HCT116 (cell line): ENCODE data around the gene IL1R2. TPM values are rescaled to one million over a fixed set of nuclear protein-coding genes. Genes with fewer than 3 reads are reported as not detected.

Experiments used
- ATAC-seq: fragments of 200-7000 bp; cut with Tn5 transposase; 2 replicates; pipeline ENCODE4 v1.9.1; 2020; ENCODE audit warnings: mild to moderate bottlenecking, moderate library complexity
- BruUV-seq: library from RNA; stranded (reverse); fragments of 400-500 nt; replicated peaks from 2 replicates; lab custom pipeline; 2021; lab: Mats Ljungman, UMichigan
- CTCF ChIA-PET: fragments of 300-600 bp; sonication (Branson Sonifier 250); formaldehyde crosslinking; loops from one replicate; lab custom pipeline; 2021; ENCODE audit warnings: antibody characterized with exemption; lab: Charles Lee
- POLR2A ChIA-PET: fragments of 300-600, 350-600 bp; sonication (Branson Sonifier 250); formaldehyde crosslinking; loops from one replicate; lab custom pipeline; 2021; ENCODE audit warnings: antibody characterized with exemption; lab: Charles Lee
- RAD21 ChIA-PET, 2 experiments: fragments of 300-600 bp; sonication (Branson Sonifier 250); formaldehyde crosslinking; loops; one replicate each; lab custom pipeline; 2023; ENCODE audit warnings: low total read pairs in 2 of 2; ENCODE audit not compliant: uncharacterized antibody in 2 of 2, unreplicated experiment in 2 of 2, low non-redundant PET in 1 of 2; lab: Charles Lee
- DNase-seq: peaks from one replicate; pipeline ENCODE4 v3.0.0-alpha.2; 2010; ENCODE audit warnings: low read depth, low spot score
- H2AFZ ChIP-seq: fragments of 200-600 bp; shearing (Covaris generic), sonication (generic); 2 replicates; pipeline ENCODE4 v1.6.1; 2017; ENCODE audit warnings: low read depth, mixed run types, mixed read lengths, antibody characterized with exemption, low read length; ENCODE audit not compliant: poor library complexity, severe bottlenecking
- H3K27ac ChIP-seq: 2 replicates; pipeline ENCODE4 v1.5.1; 2012; ENCODE audit warnings: low read depth, low read length
- H3K27me3 ChIP-seq: fragments of 200-600 bp; sonication (generic); 2 replicates; pipeline ENCODE4 v1.6.1; 2016; ENCODE audit warnings: mixed run types, low read length, mixed read lengths; ENCODE audit not compliant: insufficient read depth
- H3K36me3 ChIP-seq, 2 experiments: fragments of 200-500 bp in 1 of 2; fragments of 200-600 bp in 1 of 2; sonication (Bioruptor generic) in 1 of 2; sonication (generic) in 1 of 2; 2 replicates each; pipeline versions ENCODE4 v1.5.1 to v1.6.1; 2014 to 2016; ENCODE audit warnings: low read length in 2 of 2, inconsistent platforms in 1 of 2, mixed read lengths in 1 of 2, mixed run types in 1 of 2; ENCODE audit not compliant: insufficient read depth in 2 of 2, control insufficient read depth in 1 of 2
- H3K4me1 ChIP-seq, 2 experiments: fragments of 200-600 bp in 1 of 2; sonication (generic) in 1 of 2; 2 replicates each; pipeline versions ENCODE4 v1.5.1 to v1.6.1; 2012 to 2017; ENCODE audit warnings: low read length in 2 of 2, inconsistent platforms in 1 of 2, mild to moderate bottlenecking in 1 of 2, mixed read lengths in 1 of 2, mixed run types in 1 of 2, moderate library complexity in 1 of 2; ENCODE audit not compliant: insufficient read depth in 2 of 2, control insufficient read depth in 1 of 2
- H3K4me2 ChIP-seq: fragments of 200-600 bp; sonication (generic); 2 replicates; pipeline ENCODE4 v1.6.1; 2017; ENCODE audit warnings: mixed run types, low read length, mixed read lengths
- H3K4me3 ChIP-seq, 2 experiments: fragments of 200-600 bp in 1 of 2; sonication (generic) in 1 of 2; replicated peaks in 1 of 2; 2 replicates each; pipeline ENCODE4 v1.5.1; 2011 to 2016; ENCODE audit warnings: low read length in 2 of 2, control low read depth in 1 of 2, low read depth in 1 of 2, mild to moderate bottlenecking in 1 of 2, mixed read lengths in 1 of 2, mixed run types in 1 of 2
- H3K79me2 ChIP-seq: fragments of 200-600 bp; sonication (generic); 2 replicates; pipeline ENCODE4 v1.6.1; 2017; ENCODE audit warnings: mild to moderate bottlenecking, mixed run types, low read length, moderate library complexity, mixed read lengths; ENCODE audit not compliant: insufficient read depth
- H3K9ac ChIP-seq: fragments of 200-600 bp; sonication (generic); 2 replicates; pipeline ENCODE4 v1.6.1; 2016; ENCODE audit warnings: low read length, mixed read lengths
- H3K9me2 ChIP-seq: fragments of 200-600 bp; sonication (generic), shearing (Covaris generic); 2 replicates; pipeline ENCODE4 v1.6.1; 2017; ENCODE audit warnings: mixed run types, mild to moderate bottlenecking, moderate library complexity; ENCODE audit not compliant: insufficient read depth
- H3K9me3 ChIP-seq, 2 experiments: fragments of 200-500 bp in 1 of 2; fragments of 200-600 bp in 1 of 2; sonication (Bioruptor generic) in 1 of 2; sonication (generic) in 1 of 2; 2 replicates each; pipeline ENCODE4 v1.6.1; 2014 to 2017; ENCODE audit warnings: low read length in 2 of 2, mixed read lengths in 2 of 2, inconsistent platforms in 1 of 2, low read depth in 1 of 2, mild to moderate bottlenecking in 1 of 2, mixed run types in 1 of 2, moderate library complexity in 1 of 2; ENCODE audit not compliant: control insufficient read depth in 1 of 2, insufficient read depth in 1 of 2
- H4K20me1 ChIP-seq: fragments of 200-600 bp; sonication (generic), shearing (Covaris generic); 2 replicates; pipeline ENCODE4 v1.6.1; 2017; ENCODE audit warnings: mixed run types, mild to moderate bottlenecking, moderate library complexity; ENCODE audit not compliant: insufficient read depth
- ATF3 ChIP-seq: IDR thresholded peaks from 2 replicates; pipeline ENCODE4 v1.6.1; 2012
- CEBPB ChIP-seq: IDR thresholded peaks from 2 replicates; pipeline ENCODE4 v1.6.1; 2012; ENCODE audit warnings: low read depth
- ELF1 ChIP-seq: IDR thresholded peaks from 2 replicates; pipeline ENCODE4 v1.6.1; 2012; ENCODE audit warnings: low read depth, borderline replicate concordance
- EZH2 ChIP-seq: fragments of 200-600 bp; sonication (generic); IDR thresholded peaks from 2 replicates; pipeline ENCODE4 v1.6.1; 2017; ENCODE audit warnings: antibody characterized with exemption, mixed run types
- MAX ChIP-seq: IDR thresholded peaks from 2 replicates; pipeline ENCODE4 v1.6.1; 2012
- POLR2AphosphoS5 ChIP-seq: IDR thresholded peaks from 2 replicates; pipeline ENCODE4 v1.6.1; 2011; ENCODE audit warnings: mild to moderate bottlenecking, low read depth, low read length, moderate library complexity
- RAD21 ChIP-seq: IDR thresholded peaks from 2 replicates; pipeline ENCODE4 v1.6.1; 2012; ENCODE audit warnings: low read depth, mild to moderate bottlenecking
- SP1 ChIP-seq: IDR thresholded peaks from 2 replicates; pipeline ENCODE4 v1.6.1; 2012; ENCODE audit warnings: low read depth
- ZBTB33 ChIP-seq: IDR thresholded peaks from 2 replicates; pipeline ENCODE4 v1.6.1; 2011; ENCODE audit warnings: mild to moderate bottlenecking, low read length, moderate library complexity; ENCODE audit not compliant: insufficient replicate concordance; ENCODE audit errors: extremely low read depth
- intact Hi-C: fragments of 100-400 bp; cut with micrococcal nuclease; formaldehyde crosslinking; loops from 2 replicates; pipeline ENCODE4 v1.10.0; 2022
- total RNA-seq: library from RNA; stranded (reverse); gene quantifications from one replicate; pipeline ENCODE4 v1.2.1, GENCODE V29; 2021; ENCODE audit not compliant: unreplicated experiment

The IL1R2 gene
- total RNA-seq, 1 experiment from 2014 or later: 0.52 TPM

- Histone ChIP-seq H3K9me3 (no peaks in the 10 kb centered on the region), H3K9ac (no peak overlapping the region)
- no peak for ATAC-seq
- CTCF ChIA-PET: no interaction called here
- no peak for TF ChIP-seq ELF1
- TF ChIP-seq ZBTB33: no peak
- no peak for TF ChIP-seq SP1
- TF ChIP-seq CEBPB: no peak
- TF ChIP-seq EZH2: no peak
- TF ChIP-seq RAD21: no peak
- TF ChIP-seq MAX: no peak
- TF ChIP-seq ATF3: no peak
- TF ChIP-seq POLR2AphosphoS5: no peak
- TF ChIP-seq, all 23 proteins: peak for 0
- intact Hi-C loops: loop anchor here (10.0 kb wide), 1 partner anchor 575 kb away; no protein-coding TSS in a partner anchor
- ChIA-PET RAD21 (no interaction called here), POLR2A (no interaction called here)
- no peak overlapping the region for H2AFZ ChIP-seq
- H3K4me3 ChIP-seq: no peak overlapping the region
- no peaks in the 10 kb centered on the region for H3K79me2 ChIP-seq
- no peak for DNase-seq
- H3K4me2 ChIP-seq: no peak overlapping the region
- H3K36me3 ChIP-seq: no peaks in the 10 kb centered on the region
- no peak overlapping the region for H3K27ac ChIP-seq
- peaks cover 11% of the 10 kb centered on the region; the same call in 1 of the 2 replicates for H3K27me3 ChIP-seq
- 0 out of 4 replicates have a peak, but pooled peaks cover 0 to 6% of the 10 kb centered on the region in 2 experiments for H3K4me1 ChIP-seq
- no peaks in the 10 kb centered on the region for H4K20me1 ChIP-seq
- no TSS peak for BruUV-seq
- H3K9me2 ChIP-seq: no peaks in the 10 kb centered on the region
Measured at GRCh38 chr2:101989740-101990460, 1.9 kb upstream of the IL1R2 start.
